IPS DF 19.7 (cell line): Measurements from ENCODE around the gene ZGPAT.

Experiments
- DNase-seq: peaks from one replicate; pipeline ENCODE4 v3.0.0-alpha.2; 2013; ENCODE audit warnings: low read depth, low spot score

Gene ZGPAT

DNA sequence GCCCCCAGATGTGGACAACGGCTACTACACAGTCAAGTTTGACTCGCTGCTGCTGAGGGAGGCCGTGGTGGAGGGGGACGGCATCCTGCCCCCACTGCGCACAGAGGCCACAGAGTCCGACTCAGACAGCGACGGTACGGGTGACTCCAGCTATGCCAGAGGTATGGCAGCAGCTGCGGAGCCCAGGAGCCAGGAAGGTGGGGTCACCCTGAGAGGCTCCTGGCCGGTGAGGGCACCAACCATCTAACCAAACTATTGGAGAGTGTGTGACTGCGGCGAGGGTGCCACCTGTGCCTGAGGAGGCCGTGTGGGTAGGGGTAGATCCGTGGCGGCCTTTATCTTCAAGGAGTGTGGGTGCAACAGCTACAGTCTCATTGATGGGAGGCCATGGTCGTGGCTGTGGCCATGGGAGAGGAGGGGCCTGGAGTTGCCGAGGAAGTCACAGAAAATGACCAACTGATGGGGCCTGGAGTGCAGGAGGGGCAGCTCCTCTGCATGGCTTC, 25.8 kb downstream of the ZGPAT start:
- no peak for DNase-seq

DNA sequence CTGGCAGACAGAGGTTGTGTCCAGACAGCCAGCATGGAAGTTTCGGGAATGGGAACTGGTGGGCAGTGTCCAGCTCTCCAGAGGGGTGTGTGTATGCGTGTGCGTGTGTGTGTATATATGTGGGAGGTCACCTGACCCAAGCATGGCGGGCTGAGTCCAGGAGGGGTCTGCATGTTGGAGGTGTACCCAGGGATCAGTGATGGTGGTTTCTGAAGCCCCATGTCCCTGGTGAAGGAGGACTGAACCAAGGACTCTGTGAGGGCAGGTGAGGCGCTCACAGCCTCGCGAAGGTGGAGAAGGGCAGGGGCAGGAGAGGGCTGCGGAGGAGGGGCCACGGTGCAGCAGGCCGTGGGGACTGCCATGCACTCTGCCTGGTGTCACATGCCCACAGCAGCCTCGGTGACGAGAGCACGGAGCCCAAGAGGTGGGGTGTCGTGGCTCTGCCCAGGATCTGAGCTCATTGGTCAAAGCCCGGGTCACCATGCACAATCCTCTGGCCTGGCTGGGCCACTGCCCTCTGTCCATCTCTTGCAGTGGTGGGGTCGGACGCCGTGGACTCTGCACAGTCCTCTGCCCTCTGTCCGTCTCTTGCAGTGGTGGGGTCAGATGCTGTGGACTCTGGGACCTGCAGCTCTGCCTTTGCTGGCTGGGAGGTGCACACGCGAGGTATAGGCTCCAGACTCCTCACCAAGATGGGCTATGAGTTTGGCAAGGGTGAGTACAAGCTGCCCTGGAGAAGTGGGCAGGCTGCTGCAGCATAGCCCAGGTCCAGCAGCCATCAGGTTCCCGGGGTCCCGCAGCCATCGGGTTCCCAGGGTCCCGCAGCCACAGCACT, 26.5 kb downstream of the ZGPAT start:
- no peak for DNase-seq

DNA sequence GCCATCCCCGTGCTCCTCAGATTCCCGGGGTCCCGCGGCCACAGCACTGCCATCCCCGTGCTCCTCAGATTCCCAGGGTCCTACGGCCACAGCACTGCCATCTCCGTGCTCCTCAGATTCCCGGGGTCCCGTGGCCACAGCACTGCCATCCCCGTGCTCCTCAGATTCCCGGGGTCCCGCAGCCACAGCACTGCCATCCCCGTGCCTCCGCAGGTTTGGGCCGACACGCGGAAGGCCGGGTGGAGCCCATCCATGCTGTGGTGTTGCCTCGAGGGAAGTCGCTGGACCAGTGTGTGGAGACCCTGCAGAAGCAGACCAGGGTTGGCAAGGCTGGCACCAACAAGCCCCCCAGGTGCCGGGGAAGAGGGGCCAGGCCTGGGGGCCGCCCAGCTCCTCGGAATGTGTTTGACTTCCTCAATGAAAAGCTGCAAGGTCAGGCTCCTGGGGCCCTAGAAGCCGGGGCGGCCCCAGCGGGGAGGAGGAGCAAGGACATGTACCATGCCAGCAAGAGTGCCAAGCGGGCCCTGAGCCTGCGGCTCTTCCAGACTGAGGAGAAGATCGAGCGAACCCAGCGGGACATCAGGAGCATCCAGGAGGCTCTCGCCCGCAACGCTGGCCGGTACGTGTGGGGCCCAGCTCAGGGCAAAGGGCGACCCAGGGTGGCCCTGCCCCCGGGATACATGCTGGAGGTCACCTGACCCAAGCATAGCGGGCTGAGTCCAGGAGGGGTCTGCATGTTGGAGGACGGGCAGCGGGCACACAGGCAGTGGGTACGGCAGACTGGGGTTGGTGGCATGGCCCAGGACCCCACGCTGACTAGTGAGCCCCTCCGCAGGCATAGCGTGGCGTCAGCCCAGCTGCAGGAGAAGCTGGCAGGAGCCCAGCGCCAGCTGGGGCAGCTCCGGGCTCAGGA, 27.4 kb downstream of the ZGPAT start:
- DNase-seq: no peak

DNA sequence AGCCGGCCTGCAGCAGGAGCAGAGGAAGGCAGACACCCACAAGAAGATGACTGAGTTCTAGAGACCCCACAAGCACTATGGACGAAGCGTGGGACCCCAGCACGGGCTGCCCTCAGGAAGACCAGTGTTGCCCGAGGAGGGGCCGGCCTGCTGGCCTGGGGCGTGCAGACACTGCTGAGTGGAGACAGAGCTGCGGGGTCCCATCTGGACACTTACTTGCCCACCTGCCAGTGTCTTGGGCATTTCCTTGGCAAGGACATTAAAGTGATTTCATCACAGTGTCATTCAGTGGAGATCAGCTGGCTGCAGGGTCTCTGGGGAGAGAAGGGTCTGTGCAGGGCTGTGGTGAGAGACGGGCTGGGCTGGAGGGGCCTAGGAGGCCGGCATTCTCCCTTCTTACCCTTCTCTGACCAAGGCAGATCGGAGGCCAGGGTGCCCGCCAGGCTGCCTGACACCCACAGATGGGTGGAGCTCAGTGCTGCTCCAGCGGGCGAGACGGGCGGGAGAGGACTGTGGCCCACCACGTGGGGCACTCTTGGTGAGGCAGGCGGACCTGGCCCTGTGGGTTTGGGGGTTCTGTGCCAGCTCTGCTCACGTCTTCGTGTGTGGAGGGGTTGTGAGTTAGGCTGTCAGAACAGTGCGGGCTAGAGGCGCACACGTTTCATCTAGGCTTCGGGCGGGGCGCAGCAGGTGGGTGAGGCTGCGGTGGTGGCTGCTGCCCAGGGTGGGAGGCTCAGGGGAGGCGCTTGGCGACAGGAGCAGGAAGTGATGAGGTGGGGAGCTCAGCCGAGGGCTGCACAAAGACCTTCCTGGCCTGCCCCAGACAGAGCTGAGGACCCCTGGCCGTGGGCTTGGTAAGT, 28.2 kb downstream of the ZGPAT start, which contains the start of gene LIME1:
LIME1 (plus strand) TSS at position 806 of the 860 bp plus-strand sequence. CDS start 886 bp downstream, outside the sequence.
- DNase-seq: no peak

DNA sequence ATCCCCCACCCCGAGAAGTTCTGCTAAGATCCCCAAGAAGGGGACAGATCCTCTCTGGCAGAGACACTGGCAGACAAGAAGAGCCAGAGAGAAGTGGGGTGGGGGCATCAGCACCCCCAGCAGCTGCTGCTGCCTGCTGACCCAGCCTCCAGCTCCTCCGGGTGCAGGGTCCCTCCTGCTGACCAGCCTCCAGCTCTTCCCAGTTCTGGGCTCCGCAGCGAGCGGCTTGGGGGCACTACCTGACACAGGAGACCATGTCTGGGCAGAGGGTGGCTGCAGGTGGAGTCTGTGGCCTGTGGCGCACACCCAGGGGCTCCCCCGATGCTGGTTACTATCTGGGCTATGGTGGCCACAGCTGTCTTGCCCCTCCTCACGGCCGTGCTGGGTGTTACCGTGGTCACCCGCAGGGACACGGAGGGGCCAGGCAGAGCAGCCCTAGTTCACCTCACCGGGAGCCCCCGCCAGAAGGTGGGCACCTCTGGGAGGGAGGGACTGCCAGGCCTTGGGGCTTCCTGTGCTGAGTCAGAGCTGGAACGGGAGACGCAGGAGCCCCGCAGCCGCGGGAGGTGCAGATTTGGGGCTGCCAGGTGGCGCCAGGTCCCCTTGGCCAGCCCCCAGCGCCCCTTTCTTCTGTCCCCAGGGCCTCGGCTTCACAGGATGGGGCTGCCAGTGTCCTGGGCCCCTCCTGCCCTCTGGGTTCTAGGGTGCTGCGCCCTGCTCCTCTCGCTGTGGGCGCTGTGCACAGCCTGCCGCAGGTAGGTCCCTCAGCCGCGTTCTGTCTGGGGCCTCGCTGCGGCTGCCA, 29.3 kb downstream of the ZGPAT start:
- DNase-seq: no peak

DNA sequence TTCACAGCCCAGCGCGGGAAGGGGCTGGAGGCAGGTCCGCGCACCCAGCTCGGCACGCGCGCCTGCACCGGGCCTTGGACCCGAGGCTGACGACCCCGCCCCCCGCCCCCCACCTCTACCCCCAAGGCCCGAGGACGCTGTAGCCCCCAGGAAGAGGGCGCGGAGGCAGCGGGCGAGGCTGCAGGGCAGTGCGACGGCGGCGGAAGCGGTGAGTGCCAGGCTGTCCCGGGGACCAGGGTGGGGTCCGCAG, 29.8 kb downstream of the ZGPAT start:
- no peak for DNase-seq

DNA sequence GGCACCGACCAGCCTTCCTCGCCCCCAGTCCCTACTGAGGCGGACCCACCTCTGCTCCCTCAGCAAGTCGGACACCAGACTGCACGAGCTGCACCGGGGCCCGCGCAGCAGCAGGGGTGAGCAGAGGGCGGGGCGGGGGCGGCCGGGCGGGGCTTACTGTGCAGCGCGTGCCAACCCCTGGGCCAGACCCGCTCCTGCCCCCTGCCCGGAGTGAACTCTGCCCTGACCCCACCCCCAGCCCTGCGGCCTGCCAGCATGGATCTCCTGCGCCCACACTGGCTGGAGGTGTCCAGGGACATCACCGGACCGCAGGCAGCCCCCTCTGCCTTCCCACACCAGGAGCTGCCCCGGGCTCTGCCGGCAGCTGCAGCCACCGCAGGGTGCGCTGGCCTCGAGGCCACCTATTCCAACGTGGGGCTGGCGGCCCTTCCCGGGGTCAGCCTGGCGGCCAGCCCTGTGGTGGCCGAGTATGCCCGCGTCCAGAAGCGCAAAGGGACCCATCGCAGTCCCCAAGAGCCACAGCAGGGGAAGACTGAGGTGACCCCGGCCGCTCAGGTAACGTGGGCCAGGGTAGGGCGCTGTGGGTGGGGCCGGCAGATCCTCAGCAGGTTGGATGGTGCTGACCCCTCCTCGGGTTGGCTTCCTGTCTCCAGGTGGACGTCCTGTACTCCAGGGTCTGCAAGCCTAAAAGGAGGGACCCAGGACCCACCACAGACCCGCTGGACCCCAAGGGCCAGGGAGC, 30.3 kb downstream of the ZGPAT start:
- DNase-seq: no peak

DNA sequence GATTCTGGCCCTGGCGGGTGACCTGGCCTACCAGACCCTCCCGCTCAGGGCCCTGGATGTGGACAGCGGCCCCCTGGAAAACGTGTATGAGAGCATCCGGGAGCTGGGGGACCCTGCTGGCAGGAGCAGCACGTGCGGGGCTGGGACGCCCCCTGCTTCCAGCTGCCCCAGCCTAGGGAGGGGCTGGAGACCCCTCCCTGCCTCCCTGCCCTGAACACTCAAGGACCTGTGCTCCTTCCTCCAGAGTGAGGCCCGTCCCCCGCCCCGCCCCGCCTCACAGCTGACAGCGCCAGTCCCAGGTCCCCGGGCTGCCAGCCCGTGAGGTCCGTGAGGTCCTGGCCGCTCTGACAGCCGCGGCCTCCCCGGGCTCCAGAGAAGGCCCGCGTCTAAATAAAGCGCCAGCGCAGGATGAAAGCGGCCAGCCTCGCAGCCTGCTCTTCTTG, 30.9 kb downstream of the ZGPAT start:
- DNase-seq: no peak

DNA sequence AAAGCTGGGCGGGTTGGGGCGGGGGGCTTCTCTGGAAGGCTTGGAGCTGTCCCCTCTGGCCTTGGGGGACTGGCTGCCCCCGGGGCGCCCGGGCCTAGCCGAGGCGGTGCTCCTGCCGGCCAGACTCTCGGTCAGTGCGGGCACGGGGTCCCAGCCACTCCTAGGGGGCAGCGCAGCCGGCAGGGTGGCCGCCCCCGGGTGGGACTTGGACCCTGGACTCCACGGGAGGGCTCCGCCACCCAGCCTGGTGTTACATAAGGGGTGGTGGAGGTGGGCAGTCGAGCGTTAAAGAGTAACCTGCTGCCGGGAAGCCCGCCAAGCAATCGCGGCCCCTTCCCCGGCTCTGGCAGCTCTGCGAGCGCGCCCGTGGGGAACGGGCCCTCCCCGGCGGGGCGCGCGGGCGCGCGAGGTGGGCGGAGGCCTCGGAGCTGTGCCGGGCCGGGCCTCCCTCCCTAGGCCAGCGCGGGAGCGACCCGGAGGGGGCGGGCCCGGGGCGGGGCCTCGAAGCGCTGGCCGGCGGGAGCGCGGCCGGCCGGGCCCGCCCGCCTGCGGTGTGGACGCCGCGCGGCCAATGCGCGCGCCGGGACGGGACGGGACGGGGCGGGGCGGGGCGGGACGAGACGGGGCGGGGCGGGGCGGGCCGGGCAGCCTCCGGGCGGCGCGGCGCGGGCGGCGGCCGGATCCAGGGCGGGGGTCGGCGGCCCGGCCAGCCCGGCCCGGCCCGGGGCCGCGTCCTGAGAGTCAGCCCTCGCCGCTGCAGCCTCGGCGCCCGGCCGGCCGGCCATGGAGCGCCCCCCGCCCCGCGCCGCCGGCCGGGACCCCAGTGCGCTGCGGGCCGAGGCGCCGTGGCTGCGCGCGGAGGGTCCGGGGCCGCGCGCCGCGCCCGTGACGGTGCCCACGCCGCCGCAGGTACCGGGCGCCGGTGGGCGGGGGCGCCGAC, 31.6 kb downstream of the ZGPAT start, which contains the start of gene SLC2A4RG:
SLC2A4RG (plus strand) TSS at position 647 of the 940 bp plus-strand sequence; CDS start at position 784, 137 bp downstream.
- no peak for DNase-seq

DNA sequence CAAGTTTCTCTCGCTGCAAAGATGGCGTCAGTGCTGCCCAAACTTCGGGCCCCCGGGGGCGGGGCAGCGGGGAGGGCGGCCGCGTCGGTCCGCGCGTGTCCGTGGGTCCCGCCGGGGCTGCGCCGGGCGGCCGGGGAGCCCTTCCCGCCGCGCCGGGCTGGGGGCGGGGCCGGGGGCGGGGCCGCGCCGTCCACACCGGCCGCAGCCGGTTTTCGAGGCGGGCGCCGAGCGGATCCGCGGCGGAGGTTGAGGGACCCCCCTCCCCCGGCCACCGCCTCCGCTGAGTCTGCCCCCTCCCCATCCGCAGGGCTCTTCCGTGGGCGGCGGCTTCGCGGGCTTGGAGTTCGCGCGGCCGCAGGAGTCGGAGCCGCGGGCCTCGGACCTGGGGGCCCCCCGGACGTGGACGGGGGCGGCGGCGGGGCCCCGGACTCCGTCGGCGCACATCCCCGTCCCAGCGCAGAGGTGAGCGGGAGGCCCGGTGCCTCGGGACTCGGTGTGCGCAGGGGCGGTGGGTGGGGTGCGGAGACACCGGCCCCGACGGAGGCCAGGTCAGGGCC, 32.3 kb downstream of the ZGPAT start:
- no peak for DNase-seq

DNA sequence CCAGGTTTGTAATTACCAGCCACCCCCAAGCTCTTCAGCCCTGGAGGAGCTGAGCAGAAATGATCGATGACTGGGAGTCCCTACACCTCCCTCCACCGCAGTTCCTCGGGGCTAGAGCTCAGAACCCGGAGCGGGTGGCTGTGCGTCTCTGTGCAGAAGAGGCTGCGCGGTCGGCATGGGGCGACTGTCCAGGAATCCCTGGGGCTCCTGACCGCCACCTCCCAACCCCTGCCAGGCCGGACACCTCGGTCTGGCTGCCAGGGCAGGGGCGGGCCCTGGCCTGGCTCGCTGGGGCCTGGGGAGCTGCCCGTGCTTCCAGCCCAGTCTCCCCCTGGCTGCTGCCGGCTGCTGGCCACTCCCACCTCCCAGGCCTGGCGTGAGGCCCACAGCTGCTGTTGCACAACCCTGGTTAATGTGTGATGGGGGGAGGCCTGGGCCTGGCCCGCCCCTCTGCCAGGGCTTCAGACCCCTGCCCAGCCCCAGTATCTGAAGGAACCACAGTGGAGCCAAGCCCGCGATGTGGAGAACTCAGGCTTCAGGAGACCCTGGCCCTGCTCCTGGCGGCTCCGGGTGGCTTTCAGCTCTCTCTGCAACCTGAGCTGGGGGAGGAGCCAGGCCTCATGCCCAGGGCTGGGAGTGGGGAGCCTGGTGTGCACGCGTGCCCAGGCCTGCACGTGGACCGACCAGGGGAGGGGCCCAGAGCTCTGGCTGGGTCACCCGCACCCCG, 33.0 kb downstream of the ZGPAT start:
- DNase-seq: no peak

DNA sequence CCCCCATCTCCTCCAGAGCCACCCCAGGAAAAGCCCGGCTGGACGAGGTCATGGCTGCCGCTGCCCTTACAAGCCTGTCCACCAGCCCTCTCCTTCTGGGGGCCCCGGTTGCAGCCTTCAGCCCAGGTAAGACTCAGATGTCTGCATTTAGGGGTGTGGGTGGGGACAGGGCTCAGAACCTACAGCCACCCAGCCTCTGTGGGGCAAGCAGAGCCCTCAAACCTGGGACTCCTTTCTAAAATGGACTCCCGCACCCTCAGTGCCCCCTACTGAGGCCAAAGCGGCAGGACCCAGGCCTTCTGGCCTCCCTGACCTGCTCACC, 33.5 kb downstream of the ZGPAT start:
- DNase-seq: no peak

DNA sequence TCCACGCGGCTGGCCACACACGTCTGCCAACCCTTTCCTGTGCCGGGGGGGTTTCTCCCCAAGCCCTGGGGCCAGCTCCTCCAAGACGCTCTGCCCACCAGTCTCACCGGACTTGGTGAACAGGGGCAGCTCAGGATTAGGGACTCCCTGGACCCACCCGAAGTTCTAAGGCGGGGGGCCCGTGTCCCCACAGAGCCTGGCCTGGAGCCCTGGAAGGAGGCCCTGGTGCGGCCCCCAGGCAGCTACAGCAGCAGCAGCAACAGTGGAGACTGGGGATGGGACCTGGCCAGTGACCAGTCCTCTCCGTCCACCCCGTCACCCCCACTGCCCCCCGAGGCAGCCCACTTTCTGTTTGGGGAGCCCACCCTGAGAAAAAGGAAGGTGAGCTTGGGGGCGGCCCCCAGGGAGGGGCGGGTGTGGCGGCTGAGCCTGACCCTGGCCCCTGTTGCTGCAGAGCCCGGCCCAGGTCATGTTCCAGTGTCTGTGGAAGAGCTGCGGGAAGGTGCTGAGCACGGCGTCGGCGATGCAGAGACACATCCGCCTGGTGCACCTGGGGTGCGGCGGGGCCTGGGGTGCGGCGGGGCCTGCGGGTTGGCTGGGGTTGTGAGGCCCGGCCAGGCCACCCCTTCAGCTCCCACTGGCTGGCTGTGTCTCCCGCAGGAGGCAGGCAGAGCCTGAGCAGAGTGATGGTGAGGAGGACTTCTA, 34.0 kb downstream of the ZGPAT start:
- no peak for DNase-seq

DNA sequence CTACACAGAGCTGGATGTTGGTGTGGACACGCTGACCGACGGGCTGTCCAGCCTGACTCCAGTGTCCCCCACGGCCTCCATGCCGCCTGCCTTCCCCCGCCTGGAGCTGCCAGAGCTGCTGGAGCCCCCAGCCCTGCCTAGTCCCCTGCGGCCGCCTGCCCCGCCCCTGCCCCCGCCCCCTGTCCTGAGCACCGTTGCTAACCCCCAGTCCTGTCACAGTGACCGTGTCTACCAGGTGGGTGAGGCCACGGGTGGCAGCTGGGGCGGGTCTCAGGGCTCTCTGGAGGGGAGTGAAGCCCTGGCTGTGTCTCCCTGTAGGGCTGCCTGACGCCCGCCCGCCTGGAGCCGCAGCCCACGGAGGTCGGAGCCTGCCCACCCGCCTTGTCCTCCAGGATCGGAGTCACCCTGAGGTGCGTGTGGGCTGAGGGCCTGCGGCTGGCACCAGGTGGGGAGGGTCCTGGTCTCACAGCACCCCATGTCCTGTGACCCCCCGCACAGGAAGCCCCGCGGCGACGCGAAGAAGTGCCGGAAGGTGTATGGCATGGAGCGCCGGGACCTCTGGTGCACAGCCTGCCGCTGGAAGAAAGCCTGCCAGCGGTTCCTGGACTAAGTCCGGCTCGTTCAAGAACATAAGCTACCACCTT, 34.7 kb downstream of the ZGPAT start:
- no peak for DNase-seq

DNA sequence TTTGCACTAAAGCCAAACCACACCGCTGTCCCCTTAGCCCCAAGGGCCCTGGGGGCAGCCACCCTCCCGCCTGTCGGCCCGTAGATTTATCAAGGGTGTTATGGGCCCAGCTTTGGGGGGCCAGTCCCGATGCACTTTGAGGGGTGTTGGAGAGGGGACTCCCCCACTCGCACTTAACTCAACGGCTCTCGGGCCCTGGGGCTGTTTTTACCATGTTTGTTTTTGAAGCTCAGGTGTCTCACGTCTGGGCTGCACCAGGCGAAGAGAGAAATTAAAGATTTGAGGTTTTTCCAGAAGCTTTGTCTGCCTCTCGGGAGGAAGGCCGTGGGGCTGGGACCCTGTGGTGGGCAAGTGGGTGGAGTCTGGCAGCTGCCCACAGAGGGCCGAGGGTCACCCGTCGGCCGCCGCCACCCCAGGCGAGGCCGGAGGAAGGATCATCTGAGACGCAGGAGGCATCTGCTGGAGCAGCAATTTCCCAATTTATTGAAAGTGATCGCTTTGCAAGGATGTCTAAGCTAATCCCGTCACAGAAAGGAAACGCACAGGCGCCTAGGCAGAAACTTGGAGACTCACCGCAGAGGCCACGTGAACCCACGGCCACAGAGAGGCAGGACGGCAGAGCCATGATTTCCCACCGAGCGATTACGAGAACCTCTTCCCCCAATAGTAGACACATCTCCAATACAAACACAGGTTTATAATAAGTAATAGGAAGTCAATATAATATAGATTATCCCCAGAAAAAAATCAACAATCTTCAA, 35.6 kb downstream of the ZGPAT start:
- no peak for DNase-seq

DNA sequence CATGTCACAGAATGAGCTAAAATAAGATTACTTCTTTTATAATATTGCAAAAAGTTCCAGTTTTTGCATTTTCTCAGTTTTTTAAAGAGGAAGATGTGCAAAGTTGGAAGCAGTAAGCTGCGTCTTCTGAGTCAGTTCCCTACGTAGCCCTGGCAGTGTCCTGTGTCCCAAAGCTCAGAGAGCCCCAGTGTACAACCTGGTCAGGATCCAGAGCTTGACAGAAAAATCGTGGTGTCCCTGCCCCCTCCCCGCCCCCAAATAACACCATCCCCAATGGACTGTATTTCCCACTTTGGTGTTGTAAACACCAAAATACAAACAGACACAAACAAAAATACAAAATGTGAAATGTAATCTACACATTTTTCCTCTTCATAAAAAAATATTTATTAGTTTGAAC, 36.3 kb downstream of the ZGPAT start:
- no peak for DNase-seq
